Measurements from ENCODE around the gene THSD4.

DNA sequence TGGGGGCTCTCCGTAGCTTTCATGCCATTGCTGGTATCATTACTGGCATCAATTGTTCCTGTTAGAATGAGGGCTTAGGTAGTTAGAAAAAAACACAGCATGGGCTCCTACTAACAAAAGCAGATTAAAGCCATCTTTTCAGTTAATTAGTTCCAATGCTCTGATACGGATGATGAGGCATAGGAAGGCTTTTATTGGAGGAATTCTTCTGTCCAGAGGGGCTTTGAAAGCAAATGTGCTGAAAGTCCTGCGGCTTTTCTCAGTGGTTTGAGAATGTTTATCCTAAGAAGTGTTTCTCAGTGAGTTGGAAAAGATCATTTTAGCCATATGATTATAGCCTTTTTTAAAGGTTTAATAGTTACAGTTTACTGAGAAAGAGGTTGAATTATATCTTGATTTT is 198.5 kb downstream of the THSD4 start:
- TF ChIP-seq, protein P1, sequence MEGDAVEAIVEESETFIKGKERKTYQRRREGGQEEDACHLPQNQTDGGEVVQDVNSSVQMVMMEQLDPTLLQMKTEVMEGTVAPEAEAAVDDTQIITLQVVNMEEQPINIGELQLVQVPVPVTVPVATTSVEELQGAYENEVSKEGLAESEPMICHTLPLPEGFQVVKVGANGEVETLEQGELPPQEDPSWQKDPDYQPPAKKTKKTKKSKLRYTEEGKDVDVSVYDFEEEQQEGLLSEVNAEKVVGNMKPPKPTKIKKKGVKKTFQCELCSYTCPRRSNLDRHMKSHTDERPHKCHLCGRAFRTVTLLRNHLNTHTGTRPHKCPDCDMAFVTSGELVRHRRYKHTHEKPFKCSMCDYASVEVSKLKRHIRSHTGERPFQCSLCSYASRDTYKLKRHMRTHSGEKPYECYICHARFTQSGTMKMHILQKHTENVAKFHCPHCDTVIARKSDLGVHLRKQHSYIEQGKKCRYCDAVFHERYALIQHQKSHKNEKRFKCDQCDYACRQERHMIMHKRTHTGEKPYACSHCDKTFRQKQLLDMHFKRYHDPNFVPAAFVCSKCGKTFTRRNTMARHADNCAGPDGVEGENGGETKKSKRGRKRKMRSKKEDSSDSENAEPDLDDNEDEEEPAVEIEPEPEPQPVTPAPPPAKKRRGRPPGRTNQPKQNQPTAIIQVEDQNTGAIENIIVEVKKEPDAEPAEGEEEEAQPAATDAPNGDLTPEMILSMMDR (IDR thresholded peaks at IDR 0.05; ENCODE audit: low read length), result no peak
- TF ChIP-seq EZH2phosphoT487 (IDR thresholded peaks at IDR 0.05; ENCODE audit: low read length), result no peak

Data from MM.1S (cell line).